Testis (tissue), 3 donors: Measurements from ENCODE around the gene PGAP2. TPM values are rescaled to one million over a fixed set of nuclear protein-coding genes. Genes with fewer than 3 reads are reported as not detected.

Experiments used
- DNase-seq: peaks from one replicate; pipeline ENCODE4 v3.0.0-alpha.2; 2019
- H3K27ac ChIP-seq, 2 donors: fragments of 200-600 bp; sonication (generic); one replicate each; pipeline ENCODE4 v1.5.1; 2019
- H3K27me3 ChIP-seq: fragments of 200-600 bp; sonication (generic); one replicate; pipeline ENCODE4 v1.5.1; 2019
- H3K36me3 ChIP-seq: fragments of 200-600 bp; sonication (generic); one replicate; pipeline ENCODE4 v1.5.1; 2017; ENCODE audit warnings: low read depth; ENCODE audit errors: missing control alignments
- H3K4me1 ChIP-seq: fragments of 200-600 bp; sonication (generic); one replicate; pipeline ENCODE4 v1.5.1; 2019
- H3K4me3 ChIP-seq, 2 donors: fragments of 200-600 bp; sonication (generic); one replicate each; pipeline ENCODE4 v1.5.1; 2017 to 2019
- H3K9me3 ChIP-seq: fragments of 200-600 bp; sonication (generic); one replicate; pipeline ENCODE4 v1.5.1; 2017
- POLR2A ChIP-seq: fragments of 450-650 bp; IDR thresholded peaks from one replicate; pipeline ENCODE4 v1.6.1; 2017; ENCODE audit warnings: antibody characterized with exemption, mild to moderate bottlenecking, moderate library complexity
- WGBS, 2 donors: methylation state at CpG; one replicate each; pipeline ENCODE4 v1.1.5; 2018; 5-methylcytosine and 5-hydroxymethylcytosine counted together
- intact Hi-C: fragments of 100-400 bp; cut with DNase I; formaldehyde crosslinking; loops from one replicate; pipeline ENCODE4 v1.15.1; 2023; ENCODE audit warnings: low total_unique reads
- polyA plus RNA-seq: library from polyadenylated mRNA; stranded (reverse); fragments of 350-450 nt; fragmentation: Illumina TruSeq; extraction: RNeasy Lipid Tissue Mini Kit (QIAGEN cat#74804); gene quantifications from one replicate; pipeline ENCODE4 v1.2.3, GENCODE V29; 2014; ENCODE audit warnings: low read depth, low replicate concordance; ENCODE audit not compliant: insufficient read depth
- total RNA-seq, 2 donors: library from RNA; depleted of rRNA; stranded (reverse); fragments of >200 nt; gene quantifications; one replicate each; pipeline ENCODE4 v1.2.3, GENCODE V29; 2016
- TF ChIP-seq, protein P1 (sequence below), 3 experiments: fragments of 450-650 bp in 2 of 3; fragments of 200-600 bp in 1 of 3; sonication (generic) in 1 of 3; IDR thresholded peaks; one replicate each; pipeline ENCODE4 v1.5.1; 2016 to 2019; ENCODE audit warnings: antibody characterized with exemption in 3 of 3, mild to moderate bottlenecking in 2 of 3, moderate library complexity in 1 of 3

Gene PGAP2
- total and polyA plus RNA-seq, 3 donors from 2014 or later, result 40.5 to 56.8 (median 54.4) TPM

DNA sequence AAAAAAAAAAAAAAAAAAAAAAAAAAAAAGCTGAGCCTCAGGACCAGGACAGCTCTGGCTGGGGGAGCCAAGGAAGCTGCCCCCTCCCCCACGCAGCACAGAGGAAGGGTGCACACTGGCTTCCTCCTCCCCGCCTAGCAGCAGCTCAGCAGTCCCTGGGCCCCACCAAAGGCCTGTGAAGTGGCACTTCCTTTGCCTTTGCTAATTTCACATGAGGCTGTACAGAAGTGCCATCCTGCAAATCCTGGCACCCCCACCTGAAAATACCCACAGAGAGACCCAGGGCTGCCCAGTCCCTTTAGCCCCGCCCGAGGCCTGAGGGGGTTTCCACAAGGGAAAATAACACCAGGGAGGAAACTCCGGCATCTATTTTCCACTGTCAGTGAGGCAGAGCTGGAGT is 28.5 kb downstream of the PGAP2 start:
- Histone ChIP-seq H3K36me3 (no peaks in the 10 kb centered on the region), H3K4me1 (peaks cover 17% of the 10 kb centered on the region), H3K4me3 (no peak overlapping the region), H3K9me3 (no peaks in the 10 kb centered on the region), H3K27me3 (no peaks in the 10 kb centered on the region), H3K27ac (no peak overlapping the region)
- TF ChIP-seq, protein P1, sequence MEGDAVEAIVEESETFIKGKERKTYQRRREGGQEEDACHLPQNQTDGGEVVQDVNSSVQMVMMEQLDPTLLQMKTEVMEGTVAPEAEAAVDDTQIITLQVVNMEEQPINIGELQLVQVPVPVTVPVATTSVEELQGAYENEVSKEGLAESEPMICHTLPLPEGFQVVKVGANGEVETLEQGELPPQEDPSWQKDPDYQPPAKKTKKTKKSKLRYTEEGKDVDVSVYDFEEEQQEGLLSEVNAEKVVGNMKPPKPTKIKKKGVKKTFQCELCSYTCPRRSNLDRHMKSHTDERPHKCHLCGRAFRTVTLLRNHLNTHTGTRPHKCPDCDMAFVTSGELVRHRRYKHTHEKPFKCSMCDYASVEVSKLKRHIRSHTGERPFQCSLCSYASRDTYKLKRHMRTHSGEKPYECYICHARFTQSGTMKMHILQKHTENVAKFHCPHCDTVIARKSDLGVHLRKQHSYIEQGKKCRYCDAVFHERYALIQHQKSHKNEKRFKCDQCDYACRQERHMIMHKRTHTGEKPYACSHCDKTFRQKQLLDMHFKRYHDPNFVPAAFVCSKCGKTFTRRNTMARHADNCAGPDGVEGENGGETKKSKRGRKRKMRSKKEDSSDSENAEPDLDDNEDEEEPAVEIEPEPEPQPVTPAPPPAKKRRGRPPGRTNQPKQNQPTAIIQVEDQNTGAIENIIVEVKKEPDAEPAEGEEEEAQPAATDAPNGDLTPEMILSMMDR (IDR thresholded peaks at IDR 0.05), result no peak
- TF ChIP-seq POLR2A, result no peak
- intact Hi-C loops, result no loop called here
- DNase-seq, result no peak
- WGBS, 2 donors, result 62 to 78% methylated on average over 5 of the region's 5 CpGs

GRCh38 chr11:3837793-3838192 is 29.4 kb downstream of the PGAP2 start:
- Histone ChIP-seq H3K27ac (no peak overlapping the region), H3K4me3 (no peak overlapping the region), H3K9me3 (no peaks in the 10 kb centered on the region), H3K27me3 (no peaks in the 10 kb centered on the region), H3K36me3 (no peaks in the 10 kb centered on the region), H3K4me1 (peaks cover 17% of the 10 kb centered on the region)
- intact Hi-C loops, result no loop called here
- WGBS, 2 donors, result 71 to 75% methylated on average over 1 of the region's 1 CpG
- peak; percentile 30 for DNase-seq
- TF ChIP-seq, protein P1 (IDR thresholded peaks at IDR 0.05), result no peak
- no peak for TF ChIP-seq POLR2A

- Histone ChIP-seq H3K27ac (no peak overlapping the region), H3K9me3 (no peaks in the 10 kb centered on the region), H3K36me3 (no peaks in the 10 kb centered on the region), H3K27me3 (no peaks in the 10 kb centered on the region), H3K4me3 (no peak overlapping the region), H3K4me1 (peaks cover 17% of the 10 kb centered on the region)
- 78 to 90% methylated on average over 2 of the region's 2 CpGs for WGBS, 2 donors
- DNase-seq, result no peak
- TF ChIP-seq, protein P1 (IDR thresholded peaks at IDR 0.05), result no peak
- TF ChIP-seq POLR2A, result no peak
- intact Hi-C loops, result no loop called here
Measured at GRCh38 chr11:3838504-3838903, 30.1 kb downstream of the PGAP2 start.

- peak; percentile 28 for DNase-seq
- Histone ChIP-seq H3K27me3 (no peaks in the 10 kb centered on the region), H3K36me3 (no peaks in the 10 kb centered on the region), H3K4me3 (peak overlapping the region; percentile 83 to 91), H3K27ac (peak overlapping the region; percentile 94 to 98), H3K9me3 (no peaks in the 10 kb centered on the region), H3K4me1 (peaks cover 17% of the 10 kb centered on the region)
- intact Hi-C loops, result no loop called here
- TF ChIP-seq, protein P1 (IDR thresholded peaks at IDR 0.05), result no peak
- no peak for TF ChIP-seq POLR2A
- WGBS, 2 donors, result 2 to 3% methylated on average over 16 to 39 of the region's 46 CpGs
Measured at GRCh38 chr11:3840004-3840869, 31.9 kb downstream of the PGAP2 start.
